ENCODE measurements around the gene TOB1.

Gene TOB1

GRCh38 chr17:50866261-50866949 is at the start of gene TOB1:
Gene TOB1, minus strand, starts transcription at chr17:50866354. Its CDS starts 2,337 bp downstream, at chr17:50864017.
- DNase-seq = peak; percentile 100

- no peak for DNase-seq
Observed at GRCh38 chr17:50914505-50915063, 48.4 kb upstream of the TOB1 start.

GRCh38 chr17:50913120-50913519 is 47.0 kb upstream of the TOB1 start:
- no peak for DNase-seq

GRCh38 chr17:50911890-50912289 is 45.7 kb upstream of the TOB1 start:
- DNase-seq = no peak

GRCh38 chr17:50911450-50911849 is 45.3 kb upstream of the TOB1 start:
- no peak for DNase-seq

- no peak for DNase-seq
Observed at GRCh38 chr17:50909765-50910605, 43.8 kb upstream of the TOB1 start.

GRCh38 chr17:50908860-50909764 is 43.0 kb upstream of the TOB1 start:
- DNase-seq = peak; percentile 47

- DNase-seq = no peak
Observed at GRCh38 chr17:50908140-50908859, 42.1 kb upstream of the TOB1 start.

- DNase-seq = no peak
Observed at GRCh38 chr17:50906443-50906842, 40.3 kb upstream of the TOB1 start.

- peak; percentile 67 for DNase-seq
Observed at GRCh38 chr17:50905460-50905803, 39.3 kb upstream of the TOB1 start.

- peak; percentile 56 for DNase-seq
Observed at GRCh38 chr17:50904518-50905459, 38.6 kb upstream of the TOB1 start.

GRCh38 chr17:50903604-50904517 is 37.7 kb upstream of the TOB1 start:
- DNase-seq = no peak

- DNase-seq = no peak
Observed at GRCh38 chr17:50902372-50903353, 36.5 kb upstream of the TOB1 start.

- DNase-seq = no peak
Observed at GRCh38 chr17:50900383-50900892, 34.3 kb upstream of the TOB1 start.

- no peak for DNase-seq
Observed at GRCh38 chr17:50899559-50900319, 33.6 kb upstream of the TOB1 start.

GRCh38 chr17:50899005-50899460 is 32.9 kb upstream of the TOB1 start:
- no peak for DNase-seq

- DNase-seq = no peak
Observed at GRCh38 chr17:50898369-50899004, 32.3 kb upstream of the TOB1 start.

Data from DMS53 (cell line).